Measurements from ENCODE around the gene EVL. TPM values are rescaled to one million over a fixed set of nuclear protein-coding genes. Genes with fewer than 3 reads are reported as not detected.
"Not testable (repeated sequence)": the region's sequence is repeated elsewhere in the genome, so short reads cannot be mapped to it uniquely, and the experiment has no call there.

EVL gene
- polyA plus RNA-seq (ENCODE audit: insufficient read length in 12 of 12), result 100 to 1,000 TPM in 1 of 12 donors, 10 to 100 TPM in 10, not detected in 1; 51.9 to 142 (median 62.9) TPM
- long read RNA-seq, donor 1, transcript EVL-202 (14 exons, 2,353 nt), result major isoform, 10 of 29 reads
- long read RNA-seq, donor 1, transcript EVL-217 (3 exons, 1,547 nt), result minor isoform, 5 of 29 reads
- long read RNA-seq, donor 1, partial matches to known transcripts, result 11 of 29 reads
- long read RNA-seq, donor 1, other reads (novel, unspliced or antisense), result 0 of 29 reads
- long read RNA-seq, donor 2, transcript EVL-202 (14 exons, 2,353 nt), result major isoform, 10 of 12 reads
- long read RNA-seq, donor 2, partial matches to known transcripts, result 0 of 12 reads
- long read RNA-seq, donor 2, other reads (novel, unspliced or antisense), result 0 of 12 reads
- long read RNA-seq, donor 3, transcript EVL-202 (14 exons, 2,353 nt), result major isoform, 8 of 10 reads
- long read RNA-seq, donor 3, partial matches to known transcripts, result 0 of 10 reads
- long read RNA-seq, donor 3, other reads (novel, unspliced or antisense), result 0 of 10 reads
- long read RNA-seq, donor 4, partial matches to known transcripts, result 7 of 10 reads
- long read RNA-seq, donor 4, other reads (novel, unspliced or antisense), result 0 of 10 reads
- long read RNA-seq, donor 5, transcript EVL-217 (3 exons, 1,547 nt), result minor isoform, 5 of 40 reads
- long read RNA-seq, donor 5, transcript EVL-202 (14 exons, 2,353 nt), result major isoform, 12 of 40 reads
- long read RNA-seq, donor 5, partial matches to known transcripts, result 20 of 40 reads
- long read RNA-seq, donor 5, other reads (novel, unspliced or antisense), result 0 of 40 reads
- long read RNA-seq, donor 6, partial matches to known transcripts, result 0 of 8 reads
- long read RNA-seq, donor 6, other reads (novel, unspliced or antisense), result 0 of 8 reads
- long read RNA-seq, donor 7, transcript EVL-202 (14 exons, 2,353 nt), result major isoform, 6 of 10 reads
- long read RNA-seq, donor 7, partial matches to known transcripts, result 0 of 10 reads
- long read RNA-seq, donor 7, other reads (novel, unspliced or antisense), result 0 of 10 reads
- long read RNA-seq, donor 8, transcript EVL-202 (14 exons, 2,353 nt), result major isoform, 8 of 21 reads
- long read RNA-seq, donor 8, partial matches to known transcripts, result 12 of 21 reads
- long read RNA-seq, donor 8, other reads (novel, unspliced or antisense), result 0 of 21 reads
- long read RNA-seq, donor 9, partial matches to known transcripts, result 8 of 13 reads
- long read RNA-seq, donor 9, other reads (novel, unspliced or antisense), result 0 of 13 reads
- long read RNA-seq, donor 10, transcript EVL-202 (14 exons, 2,353 nt), result major isoform, 5 of 10 reads
- long read RNA-seq, donor 10, partial matches to known transcripts, result 0 of 10 reads
- long read RNA-seq, donor 10, other reads (novel, unspliced or antisense), result 0 of 10 reads
- long read RNA-seq, donor 11, transcript EVL-202 (14 exons, 2,353 nt), result major isoform, 8 of 12 reads
- long read RNA-seq, donor 11, partial matches to known transcripts, result 0 of 12 reads
- long read RNA-seq, donor 11, other reads (novel, unspliced or antisense), result 0 of 12 reads

GRCh38 chr14:100065111-100065871, at the start of gene EVL:
TSS of gene EVL (plus strand) at chr14:100065422. CDS start at chr14:100065501, 79 bp downstream.
- no peak for DNase-seq

DNA sequence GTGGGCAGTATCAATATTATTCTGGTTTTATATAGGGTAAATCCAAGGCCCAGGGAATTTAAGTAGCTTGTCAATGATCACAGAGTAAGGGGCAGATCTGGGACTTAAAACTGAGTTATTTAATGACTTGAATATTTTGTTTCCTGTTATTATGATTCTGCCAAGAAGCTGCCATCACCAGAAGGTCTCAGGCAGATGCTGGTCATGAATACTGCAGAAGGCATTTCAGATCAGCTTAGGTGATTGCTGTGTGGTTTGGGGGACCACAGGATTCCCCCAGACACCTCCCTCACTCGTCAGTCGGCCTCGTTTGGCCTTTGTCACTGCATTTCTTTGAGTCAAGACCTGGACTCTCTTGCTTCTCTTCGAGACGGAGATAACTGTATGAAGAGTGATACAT, 47.7 kb upstream of the EVL start:
- no peak for DNase-seq

GRCh38 chr14:100018054-100018453, 47.2 kb upstream of the EVL start:
- no peak for DNase-seq

GRCh38 chr14:100018482-100018881, 46.7 kb upstream of the EVL start:
- DNase-seq, result no peak

- DNase-seq, result no peak
Measured at GRCh38 chr14:100019156-100019744, 46.0 kb upstream of the EVL start.

GRCh38 chr14:100020629-100021028, 44.6 kb upstream of the EVL start:
- no peak for DNase-seq

- peak; percentile 39 for DNase-seq
Measured at GRCh38 chr14:100022772-100023451, 42.3 kb upstream of the EVL start.

DNA sequence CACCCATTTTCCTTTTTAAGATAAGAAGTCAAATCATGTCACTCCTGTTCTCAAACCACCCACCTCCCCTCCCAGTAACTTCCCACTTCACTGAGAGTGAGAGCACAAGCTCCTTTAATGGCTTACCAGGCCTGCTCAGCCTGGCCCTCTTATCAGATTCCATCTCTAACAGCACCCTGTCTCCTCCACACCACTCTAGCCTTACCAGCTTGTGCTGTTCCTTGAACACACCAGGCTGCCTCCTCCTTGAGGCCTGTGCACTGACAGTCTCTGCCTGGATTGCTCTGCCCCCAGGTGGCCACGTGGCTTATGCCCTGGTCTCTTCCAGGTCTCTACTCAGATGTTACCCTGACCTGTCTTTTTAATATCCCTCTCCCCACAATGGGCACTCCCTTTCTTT, 40.1 kb upstream of the EVL start:
- DNase-seq, result no peak

- no peak for DNase-seq
Measured at GRCh38 chr14:100027771-100028490, 37.3 kb upstream of the EVL start.

DNA sequence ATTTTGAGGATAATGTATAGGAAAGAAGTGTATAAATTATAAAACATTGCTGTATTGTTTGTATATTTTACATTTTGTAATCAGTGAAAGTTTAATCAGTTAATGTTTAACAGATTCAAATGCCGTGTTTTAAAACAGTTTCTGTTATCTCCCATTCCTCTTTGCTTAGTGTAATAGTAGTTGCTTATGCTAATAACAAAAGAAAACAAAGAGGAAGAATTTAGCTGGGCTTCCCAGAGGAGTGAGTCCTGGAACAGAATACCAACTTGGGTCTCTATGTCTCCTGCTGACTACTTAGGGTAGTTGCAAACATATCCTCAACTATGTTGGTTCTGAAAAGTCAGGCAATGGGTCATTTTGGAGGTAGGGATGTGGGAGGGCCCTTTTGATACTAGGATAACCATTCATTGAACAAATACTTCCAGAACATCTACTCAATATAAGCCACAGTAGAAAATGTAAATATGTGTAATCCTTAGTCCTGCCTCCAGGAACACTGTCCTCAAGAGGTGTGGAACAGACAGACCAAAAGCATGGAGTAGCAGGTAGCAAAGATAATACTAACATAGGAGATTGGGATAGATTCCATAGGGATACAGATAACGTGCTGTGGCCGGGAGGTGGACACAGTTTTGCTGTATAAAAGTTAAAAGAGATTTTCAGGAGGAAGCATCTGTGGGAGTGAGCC, 36.1 kb upstream of the EVL start:
- DNase-seq, result no peak

GRCh38 chr14:100030006-100030405, 35.2 kb upstream of the EVL start:
- not testable (repeated sequence) for DNase-seq

GRCh38 chr14:100030452-100031153, 34.6 kb upstream of the EVL start:
- no peak for DNase-seq

DNA sequence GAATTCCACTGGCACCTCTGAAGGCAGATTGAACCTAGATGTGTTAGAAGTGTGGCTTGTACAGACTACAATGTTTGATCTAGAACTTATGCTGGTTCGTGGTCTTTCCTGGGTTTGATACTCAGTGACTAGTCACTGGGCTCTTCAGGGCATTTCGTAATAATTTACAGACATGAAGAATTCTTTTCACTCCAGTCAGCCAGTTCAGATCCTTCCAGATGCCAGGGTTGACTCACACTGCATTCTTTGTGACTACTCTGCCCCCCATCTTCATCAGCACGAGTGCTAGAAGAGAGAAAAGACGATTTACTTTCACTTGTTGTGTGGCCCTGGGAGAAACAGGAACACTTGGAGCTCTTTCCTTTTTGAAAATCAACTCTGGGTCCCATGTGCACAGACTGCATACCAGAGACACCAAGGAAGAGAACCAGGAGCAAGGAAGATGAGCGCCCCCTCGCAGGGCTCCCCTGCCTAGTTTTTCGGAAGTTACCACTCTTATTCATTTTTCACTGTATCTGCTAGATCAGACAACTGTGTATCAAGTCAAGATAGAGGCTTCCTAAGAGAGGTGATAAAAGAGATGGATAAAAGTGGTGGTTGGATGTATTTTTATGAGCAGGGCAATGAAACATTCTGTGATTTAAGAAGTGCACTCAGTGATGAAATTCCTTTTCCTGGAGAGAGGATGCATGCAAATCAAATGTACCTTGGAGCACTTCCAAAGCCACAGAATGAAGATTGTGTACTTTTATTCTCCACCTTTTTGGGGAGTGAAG, 33.5 kb upstream of the EVL start:
- DNase-seq, result no peak

GRCh38 chr14:100032738-100033137, 32.5 kb upstream of the EVL start:
- DNase-seq, result no peak

GRCh38 chr14:100033347-100034075, 31.7 kb upstream of the EVL start:
- DNase-seq, result no peak

DNA sequence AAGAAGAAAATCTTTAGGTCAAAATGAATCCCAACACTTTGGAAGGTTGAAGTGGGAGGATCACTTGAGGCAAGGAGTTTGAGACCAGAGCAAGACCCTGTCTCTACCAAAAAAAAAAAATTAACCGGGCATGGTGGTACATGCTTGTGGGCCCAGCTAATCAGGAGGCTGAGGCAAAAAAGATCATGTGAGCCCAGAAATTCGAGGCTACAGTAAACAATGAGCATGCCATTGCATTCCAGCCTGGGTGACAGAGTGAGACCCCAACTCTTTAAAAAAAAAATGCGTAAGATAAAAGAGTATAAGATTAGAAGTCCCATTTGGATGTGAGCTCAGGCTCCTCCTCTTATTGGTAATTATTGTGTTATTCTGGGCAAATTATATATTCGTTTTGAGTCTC, 30.8 kb upstream of the EVL start:
- DNase-seq, result no peak
